ENCODE data around the gene SLC25A45. TPM values are rescaled to one million over a fixed set of nuclear protein-coding genes. Genes with fewer than 3 reads are reported as not detected.

The SLC25A45 gene
- 2.2 TPM for total RNA-seq

GRCh38 chr11:65382033-65382803 lies at the start of gene SLC25A45:
Gene SLC25A45 (minus strand): TSS chr11:65382646. CDS start chr11:65381951, 695 bp downstream.
- Histone ChIP-seq H3K36me3 (no peaks in the 10 kb centered on the region), H3K27ac (peak within 1 kb of the TSS; percentile 98), H3K4me3 (peak within 1 kb of the TSS; percentile 42 to 51), H3K9me3 (no peaks in the 10 kb centered on the region), H3K4me1 (peaks cover 67% of the 10 kb centered on the region), H3K27me3 (no peaks in the 10 kb centered on the region)
- DNase-seq (ENCODE audit: extremely low spot score in 2 of 2), result peak in 1 of 2 donors; percentile 99
- TF ChIP-seq POLR2AphosphoS5 (IDR thresholded peaks at IDR 0.05; ENCODE audit: insufficient read depth in 1 of 2, low read depth in 1 of 2), result peak; percentile 96 to 98
- TF ChIP-seq CTCF (IDR thresholded peaks at IDR 0.05), result peak; percentile 92 to 95 (median 92)
- TF ChIP-seq POLR2A (IDR thresholded peaks at IDR 0.05), result peak in 1 of 2 donors; percentile 29
- intact Hi-C loops (cut with DNase I), result loop anchor here (1.0 to 5.0 kb wide), 2 partner anchors 35 to 128 kb away; no protein-coding TSS in a partner anchor

GRCh38 chr11:65431451-65432099 lies 49.1 kb upstream of the SLC25A45 start:
- no peaks in the 10 kb centered on the region for H3K9me3 ChIP-seq
- H3K4me1 ChIP-seq, result peaks cover 94% of the 10 kb centered on the region
- H3K36me3 ChIP-seq, result peaks cover 0 to 35% of the 10 kb centered on the region in 2 donors
- intact Hi-C loops (cut with DNase I), result no loop called here
- peak overlapping the region; percentile 5 to 48 for H3K4me3 ChIP-seq
- DNase-seq (ENCODE audit: extremely low spot score in 2 of 2), result no peak
- TF ChIP-seq POLR2A (IDR thresholded peaks at IDR 0.05), result no peak
- TF ChIP-seq POLR2AphosphoS5 (IDR thresholded peaks at IDR 0.05; ENCODE audit: insufficient read depth in 1 of 2, low read depth in 1 of 2), result peak in 1 of 2 donors; percentile 49
- no peak for TF ChIP-seq CTCF (IDR thresholded peaks at IDR 0.05)
- H3K27me3 ChIP-seq, result no peaks in the 10 kb centered on the region
- H3K27ac ChIP-seq, result peak overlapping the region; percentile 99

- H3K27ac ChIP-seq, result peak overlapping the region; percentile 99
- DNase-seq (ENCODE audit: extremely low spot score in 2 of 2), result no peak
- TF ChIP-seq POLR2AphosphoS5 (IDR thresholded peaks at IDR 0.05; ENCODE audit: insufficient read depth in 1 of 2, low read depth in 1 of 2) (peak in 1 of 2 donors; percentile 41), POLR2A (IDR thresholded peaks at IDR 0.05) (no peak)
- no peaks in the 10 kb centered on the region for H3K27me3 ChIP-seq
- intact Hi-C loops (cut with DNase I), result no loop called here
- H3K4me3 ChIP-seq, result peak overlapping the region; percentile 48 to 96
- peaks cover 86% of the 10 kb centered on the region for H3K4me1 ChIP-seq
- peaks cover 0 to 34% of the 10 kb centered on the region in 2 donors for H3K36me3 ChIP-seq
- H3K9me3 ChIP-seq, result no peaks in the 10 kb centered on the region
These were observed 48.2 kb upstream of the SLC25A45 start for GRCh38 chr11:65430406-65431217.

GRCh38 chr11:65429724-65430405 lies 47.4 kb upstream of the SLC25A45 start:
- Histone ChIP-seq H3K4me1 (peaks cover 81% of the 10 kb centered on the region), H3K36me3 (peaks cover 0 to 33% of the 10 kb centered on the region in 2 donors)
- DNase-seq (ENCODE audit: extremely low spot score in 2 of 2), result peak in 1 of 2 donors; percentile 91

GRCh38 chr11:65429068-65429681 lies 46.7 kb upstream of the SLC25A45 start:
- Histone ChIP-seq H3K36me3 (peaks cover 0 to 33% of the 10 kb centered on the region in 2 donors), H3K4me1 (peaks cover 74% of the 10 kb centered on the region), H3K27me3 (no peaks in the 10 kb centered on the region), H3K27ac (peak overlapping the region; percentile 99), H3K9me3 (no peaks in the 10 kb centered on the region), H3K4me3 (peak overlapping the region; percentile 58 to 96)
- TF ChIP-seq CTCF (IDR thresholded peaks at IDR 0.05) (no peak), POLR2AphosphoS5 (IDR thresholded peaks at IDR 0.05; ENCODE audit: insufficient read depth in 1 of 2, low read depth in 1 of 2) (peak in 1 of 2 donors; percentile 38)
- DNase-seq (ENCODE audit: extremely low spot score in 2 of 2), result peak in 1 of 2 donors; percentile 90
- intact Hi-C loops (cut with DNase I), result no loop called here

More at GRCh38 chr11:65429724-65430405, 47.4 kb upstream of the SLC25A45 start:
- Histone ChIP-seq H3K27me3 (no peaks in the 10 kb centered on the region), H3K27ac (peak overlapping the region; percentile 99), H3K4me3 (peak overlapping the region; percentile 48 to 96), H3K9me3 (no peaks in the 10 kb centered on the region)
- intact Hi-C loops (cut with DNase I), result no loop called here
- TF ChIP-seq POLR2AphosphoS5 (IDR thresholded peaks at IDR 0.05; ENCODE audit: insufficient read depth in 1 of 2, low read depth in 1 of 2), result peak; percentile 13 to 89
- no peak for TF ChIP-seq POLR2A (IDR thresholded peaks at IDR 0.05)

All from vagina (tissue), 2 donors.